PFSK-1 (cell line): ENCODE measurements around the gene IGFL2.

Experiments used
- FOXP2 ChIP-seq: optimal IDR thresholded peaks from 2 replicates; pipeline ENCODE3; 2011; ENCODE audit warnings: borderline replicate concordance, control low read depth, inconsistent platforms; ENCODE audit not compliant: insufficient read depth; ENCODE audit errors: extremely low read length, extremely low read depth
- POLR2AphosphoS5 ChIP-seq: IDR thresholded peaks from 2 replicates; pipeline ENCODE4 v1.6.1; 2012; ENCODE audit warnings: low read depth, mild to moderate bottlenecking, control low read depth, low read length, moderate library complexity
- SIN3A ChIP-seq: IDR thresholded peaks from 2 replicates; pipeline ENCODE4 v1.6.1; 2012; ENCODE audit warnings: mild to moderate bottlenecking, low read length, moderate library complexity, borderline replicate concordance; ENCODE audit not compliant: insufficient read depth
- TAF1 ChIP-seq: IDR thresholded peaks from 2 replicates; pipeline ENCODE4 v1.6.1; 2012; ENCODE audit warnings: low read length, control low read depth, borderline replicate concordance; ENCODE audit not compliant: insufficient read depth
- TF ChIP-seq, protein P1 (sequence below), 2 experiments: IDR thresholded peaks; 2 replicates each; pipeline versions ENCODE4 v1.6.1 to v1.8.0; 2011 to 2012; ENCODE audit warnings: low read depth in 2 of 2, low read length in 2 of 2, control low read depth in 1 of 2, inconsistent platforms in 1 of 2, mild to moderate bottlenecking in 1 of 2, moderate library complexity in 1 of 2; ENCODE audit not compliant: insufficient read depth in 1 of 2

DNA sequence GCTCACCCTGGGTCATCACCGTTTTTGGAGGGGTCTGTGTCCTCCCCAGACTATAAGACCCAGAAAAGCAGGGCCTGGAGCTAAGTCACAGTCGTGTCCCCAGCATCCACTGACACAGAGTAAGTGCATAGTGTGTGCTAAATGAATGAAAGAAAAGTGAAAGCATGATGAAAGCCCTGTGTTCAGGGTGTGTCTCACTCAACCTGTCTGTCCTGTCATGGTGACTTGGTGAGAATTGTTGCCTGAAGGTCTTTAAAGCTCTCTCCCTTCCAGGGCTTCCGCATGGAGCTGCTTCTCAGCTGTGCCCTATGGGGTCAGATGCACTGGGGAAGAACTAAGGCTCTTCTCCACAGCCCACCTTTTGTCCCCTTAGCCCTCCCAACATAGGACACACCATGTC, 61.0 kb downstream of the IGFL2 start:
- no peak for TF ChIP-seq SIN3A
- no peak for TF ChIP-seq POLR2AphosphoS5
- TF ChIP-seq, protein P1, sequence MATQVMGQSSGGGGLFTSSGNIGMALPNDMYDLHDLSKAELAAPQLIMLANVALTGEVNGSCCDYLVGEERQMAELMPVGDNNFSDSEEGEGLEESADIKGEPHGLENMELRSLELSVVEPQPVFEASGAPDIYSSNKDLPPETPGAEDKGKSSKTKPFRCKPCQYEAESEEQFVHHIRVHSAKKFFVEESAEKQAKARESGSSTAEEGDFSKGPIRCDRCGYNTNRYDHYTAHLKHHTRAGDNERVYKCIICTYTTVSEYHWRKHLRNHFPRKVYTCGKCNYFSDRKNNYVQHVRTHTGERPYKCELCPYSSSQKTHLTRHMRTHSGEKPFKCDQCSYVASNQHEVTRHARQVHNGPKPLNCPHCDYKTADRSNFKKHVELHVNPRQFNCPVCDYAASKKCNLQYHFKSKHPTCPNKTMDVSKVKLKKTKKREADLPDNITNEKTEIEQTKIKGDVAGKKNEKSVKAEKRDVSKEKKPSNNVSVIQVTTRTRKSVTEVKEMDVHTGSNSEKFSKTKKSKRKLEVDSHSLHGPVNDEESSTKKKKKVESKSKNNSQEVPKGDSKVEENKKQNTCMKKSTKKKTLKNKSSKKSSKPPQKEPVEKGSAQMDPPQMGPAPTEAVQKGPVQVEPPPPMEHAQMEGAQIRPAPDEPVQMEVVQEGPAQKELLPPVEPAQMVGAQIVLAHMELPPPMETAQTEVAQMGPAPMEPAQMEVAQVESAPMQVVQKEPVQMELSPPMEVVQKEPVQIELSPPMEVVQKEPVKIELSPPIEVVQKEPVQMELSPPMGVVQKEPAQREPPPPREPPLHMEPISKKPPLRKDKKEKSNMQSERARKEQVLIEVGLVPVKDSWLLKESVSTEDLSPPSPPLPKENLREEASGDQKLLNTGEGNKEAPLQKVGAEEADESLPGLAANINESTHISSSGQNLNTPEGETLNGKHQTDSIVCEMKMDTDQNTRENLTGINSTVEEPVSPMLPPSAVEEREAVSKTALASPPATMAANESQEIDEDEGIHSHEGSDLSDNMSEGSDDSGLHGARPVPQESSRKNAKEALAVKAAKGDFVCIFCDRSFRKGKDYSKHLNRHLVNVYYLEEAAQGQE (IDR thresholded peaks at IDR 0.05; ENCODE audit: insufficient read depth in 1 of 2, low read depth in 2 of 2, low read length in 2 of 2) = no peak
- TF ChIP-seq TAF1 = no peak
- no peak for TF ChIP-seq FOXP2
